ENCODE data around the gene CHST3.

CHST3 gene

DNA sequence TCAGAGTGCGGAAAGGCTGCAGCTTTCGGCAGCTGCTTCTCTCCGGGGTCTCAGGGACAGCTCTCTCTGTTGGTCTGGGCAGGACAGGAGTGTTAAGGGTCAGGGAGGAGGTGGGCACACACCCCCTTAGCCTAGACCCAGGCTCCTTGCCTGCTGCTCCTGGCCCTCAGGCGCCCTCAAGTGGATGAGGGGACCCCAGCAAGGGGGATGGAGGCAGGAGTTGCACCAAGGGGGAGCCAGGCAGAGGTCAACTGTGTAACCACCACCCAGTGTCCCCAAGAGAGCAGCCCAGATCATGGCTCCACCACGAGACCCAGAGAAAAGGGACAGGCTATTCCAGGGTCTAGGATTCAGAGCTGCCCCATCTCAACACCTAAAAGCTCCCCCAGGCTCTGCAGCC, 97.3 kb downstream of the CHST3 start:
- DNase-seq = no peak

DNA sequence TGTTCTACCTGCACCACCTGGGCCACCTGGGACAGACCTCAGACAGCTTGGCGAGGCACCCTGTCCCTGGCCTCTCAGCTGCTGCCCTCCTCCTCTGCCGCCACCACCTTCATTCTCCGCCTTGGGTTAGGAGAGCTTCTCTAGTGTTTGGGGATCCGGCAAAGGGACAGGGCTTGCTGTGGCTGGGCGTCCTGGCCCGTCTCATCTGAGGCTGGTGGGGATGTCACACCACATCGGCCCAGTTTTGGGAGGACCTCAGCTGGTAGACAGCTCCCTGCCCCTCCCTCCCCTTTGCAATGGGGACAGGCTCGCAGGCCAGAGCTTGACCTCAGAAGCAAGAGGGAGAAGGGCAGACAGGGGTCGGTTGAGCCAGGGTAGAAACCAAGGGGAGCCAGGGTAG, 97.7 kb downstream of the CHST3 start:
- DNase-seq = no peak

DNA sequence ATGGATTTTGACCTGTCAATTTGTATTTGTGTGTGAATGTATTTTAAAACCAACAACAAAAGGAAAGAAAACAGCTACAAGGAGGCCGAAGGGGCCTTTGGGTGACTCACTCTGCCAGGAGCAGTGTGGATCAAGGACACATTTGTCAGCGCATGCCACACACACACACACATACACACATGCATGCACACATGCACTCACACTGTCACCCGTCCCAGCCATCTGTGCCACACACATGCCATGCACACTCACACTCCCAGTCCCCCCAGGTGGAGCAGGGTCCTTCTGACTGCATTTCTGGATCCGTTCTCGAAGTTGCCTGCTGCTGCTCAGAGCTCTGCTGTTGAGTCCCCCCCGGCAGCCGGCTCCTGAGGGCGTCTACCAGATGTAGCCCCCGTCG, 98.2 kb downstream of the CHST3 start:
- DNase-seq = no peak
